Calu3 (cell line): Measurements from ENCODE around the gene APRT. TPM values are rescaled to one million over a fixed set of nuclear protein-coding genes. Genes with fewer than 3 reads are reported as not detected.

Source experiments
- BruUV-seq: library from RNA; stranded (reverse); fragments of 400-500 nt; replicated peaks from 2 replicates; lab custom pipeline; 2021; lab: Mats Ljungman, UMichigan
- CTCF ChIA-PET: fragments of 300-600 bp; sonication (Branson Sonifier 250); formaldehyde crosslinking; loops from one replicate; lab custom pipeline; 2022; ENCODE audit warnings: antibody characterized with exemption; lab: Charles Lee
- DNase-seq: peaks from one replicate; pipeline ENCODE4 v3.0.0; 2022
- H3K27ac Mint-ChIP-seq: one replicate; pipeline ENCODE4 v1.8.0; 2022; ENCODE audit warnings: mixed read lengths; ENCODE audit not compliant: unreplicated experiment
- H3K27me3 Mint-ChIP-seq: one replicate; pipeline ENCODE4 v1.8.0; 2022; ENCODE audit warnings: mixed read lengths; ENCODE audit not compliant: unreplicated experiment
- H3K36me3 Mint-ChIP-seq: one replicate; pipeline ENCODE4 v1.8.0; 2022; ENCODE audit warnings: mild to moderate bottlenecking, moderate library complexity, mixed read lengths; ENCODE audit not compliant: insufficient read depth, unreplicated experiment
- H3K4me1 Mint-ChIP-seq: one replicate; pipeline ENCODE4 v1.8.0; 2022; ENCODE audit warnings: mild to moderate bottlenecking, low read depth, mixed read lengths; ENCODE audit not compliant: unreplicated experiment
- H3K4me3 Mint-ChIP-seq: one replicate; pipeline ENCODE4 v1.8.0; 2022; ENCODE audit warnings: mild to moderate bottlenecking, low read depth, moderate library complexity, mixed read lengths; ENCODE audit not compliant: unreplicated experiment
- H3K9me3 Mint-ChIP-seq: one replicate; pipeline ENCODE4 v1.8.0; 2022; ENCODE audit warnings: low read depth, mixed read lengths; ENCODE audit not compliant: unreplicated experiment
- intact Hi-C: fragments of 100-400 bp; cut with micrococcal nuclease; formaldehyde crosslinking; loops from one replicate; pipeline ENCODE4 v1.10.0; 2022; ENCODE audit not compliant: unreplicated experiment
- total RNA-seq: library from RNA; stranded (reverse); gene quantifications from 2 replicates; pipeline ENCODE4 v1.2.3, GENCODE V29; 2022
- TF ChIP-seq, protein P1 (sequence below): fragments of 200-600 bp; IDR thresholded peaks from one replicate; pipeline ENCODE4 v1.8.0; 2022; ENCODE audit warnings: antibody characterized with exemption; ENCODE audit not compliant: unreplicated experiment

APRT gene
- total RNA-seq, 1 experiment from 2014 or later: 203 TPM

DNA sequence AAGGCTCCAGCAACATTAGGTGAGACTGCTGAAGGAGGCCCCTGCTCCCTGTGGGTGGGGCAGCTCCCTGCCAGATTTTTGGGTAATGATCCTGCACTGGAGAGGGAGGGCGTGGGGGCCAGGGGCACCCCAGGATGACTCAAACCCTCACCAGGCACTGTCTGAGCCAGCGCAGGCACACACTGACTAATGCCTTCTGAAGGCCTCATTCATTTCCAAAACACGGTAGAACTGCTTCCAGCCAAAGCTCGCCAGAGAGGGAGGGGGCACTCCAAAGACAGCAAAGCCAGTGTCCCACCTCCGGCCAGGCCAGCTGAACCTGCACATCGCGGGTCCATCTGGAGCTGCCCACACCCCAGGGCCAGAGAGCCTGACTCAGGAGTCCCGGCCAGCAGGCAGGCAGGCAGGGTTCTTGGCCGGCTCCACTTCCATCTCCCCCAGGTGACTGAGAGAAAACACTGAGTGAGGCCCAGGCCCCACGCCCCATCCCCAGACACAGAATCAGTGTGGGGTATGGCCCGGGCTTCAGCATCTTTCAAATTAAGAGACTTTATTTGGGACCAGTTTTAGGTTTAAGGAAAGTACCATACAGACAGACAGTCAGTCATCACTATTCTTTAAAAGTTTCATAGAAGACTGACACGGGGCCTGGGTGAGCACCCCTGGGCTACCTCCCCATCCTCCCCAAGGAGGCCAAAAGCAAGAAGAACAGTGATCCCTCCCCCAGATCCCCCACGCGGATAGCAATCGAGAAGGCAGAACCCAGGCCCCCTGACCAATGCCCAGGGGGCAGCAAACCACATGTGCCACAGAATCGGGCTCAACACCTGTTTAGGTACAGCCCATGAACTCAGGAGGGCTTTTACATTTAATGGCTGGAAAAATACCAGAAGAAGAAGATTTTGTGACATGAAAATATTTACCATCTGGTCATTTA lies 29.0 kb downstream of the APRT start:
- no TSS peak for BruUV-seq
- DNase-seq: no peak
- TF ChIP-seq, protein P1, sequence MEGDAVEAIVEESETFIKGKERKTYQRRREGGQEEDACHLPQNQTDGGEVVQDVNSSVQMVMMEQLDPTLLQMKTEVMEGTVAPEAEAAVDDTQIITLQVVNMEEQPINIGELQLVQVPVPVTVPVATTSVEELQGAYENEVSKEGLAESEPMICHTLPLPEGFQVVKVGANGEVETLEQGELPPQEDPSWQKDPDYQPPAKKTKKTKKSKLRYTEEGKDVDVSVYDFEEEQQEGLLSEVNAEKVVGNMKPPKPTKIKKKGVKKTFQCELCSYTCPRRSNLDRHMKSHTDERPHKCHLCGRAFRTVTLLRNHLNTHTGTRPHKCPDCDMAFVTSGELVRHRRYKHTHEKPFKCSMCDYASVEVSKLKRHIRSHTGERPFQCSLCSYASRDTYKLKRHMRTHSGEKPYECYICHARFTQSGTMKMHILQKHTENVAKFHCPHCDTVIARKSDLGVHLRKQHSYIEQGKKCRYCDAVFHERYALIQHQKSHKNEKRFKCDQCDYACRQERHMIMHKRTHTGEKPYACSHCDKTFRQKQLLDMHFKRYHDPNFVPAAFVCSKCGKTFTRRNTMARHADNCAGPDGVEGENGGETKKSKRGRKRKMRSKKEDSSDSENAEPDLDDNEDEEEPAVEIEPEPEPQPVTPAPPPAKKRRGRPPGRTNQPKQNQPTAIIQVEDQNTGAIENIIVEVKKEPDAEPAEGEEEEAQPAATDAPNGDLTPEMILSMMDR: no peak
- intact Hi-C loops: no loop called here
- Mint-ChIP-seq H3K4me1 (peaks cover 44% of the 10 kb centered on the region), H3K4me3 (peak overlapping the region; percentile 75), H3K27ac (peak overlapping the region; percentile 35), H3K36me3 (peaks cover 40% of the 10 kb centered on the region), H3K27me3 (no peaks in the 10 kb centered on the region), H3K9me3 (no peaks in the 10 kb centered on the region)
- CTCF ChIA-PET: interaction anchor here (0.9 to 4.7 kb wide), 8 partner anchors 12 to 46 kb away, joined by 3 to 39 read pairs (median 6); partner anchors contain the start of gene APRT

DNA sequence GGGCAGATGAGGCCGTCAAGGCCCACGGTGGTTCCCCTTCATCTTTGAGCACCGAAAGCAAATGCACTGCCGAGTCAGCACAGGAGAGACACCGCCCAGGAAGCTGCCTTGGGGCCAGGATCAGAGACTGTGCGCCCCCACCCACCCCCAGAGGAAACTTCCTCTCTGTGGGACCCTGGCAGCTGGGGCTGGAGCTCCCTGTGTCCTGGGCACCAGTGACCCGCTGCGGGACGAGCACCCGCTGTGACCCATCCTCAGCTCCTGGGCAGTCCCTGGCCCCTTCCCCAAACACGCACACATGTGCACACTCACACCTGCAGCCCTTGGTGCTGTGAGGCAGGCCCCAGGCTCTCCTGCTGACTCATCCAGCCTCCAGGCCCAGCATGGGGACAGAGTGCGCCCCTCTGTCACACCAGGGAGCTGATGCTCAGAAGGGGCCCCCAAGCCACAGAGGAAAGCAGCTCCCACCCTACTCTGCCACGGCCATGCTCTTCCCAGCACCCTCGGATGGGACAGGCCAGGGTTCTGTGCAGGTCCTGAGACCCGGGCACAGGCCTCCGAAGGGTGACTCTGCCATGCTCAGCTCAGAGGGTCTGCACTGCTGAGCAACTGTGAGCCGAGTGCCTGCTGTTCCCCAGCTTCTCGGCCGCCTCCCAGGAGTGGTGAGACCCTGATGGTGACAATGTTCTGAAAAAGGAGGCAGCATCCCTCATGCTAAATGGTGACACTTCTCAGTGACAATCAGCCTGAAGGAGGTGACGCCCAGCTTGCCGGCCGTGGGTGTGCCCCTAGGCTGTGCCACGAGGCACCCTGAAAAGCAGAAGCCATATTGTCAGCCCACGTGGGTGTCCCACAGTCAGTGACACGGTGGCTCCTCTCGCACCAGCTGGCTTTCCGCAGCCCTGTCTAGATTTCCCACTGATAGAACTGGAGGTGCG lies 30.3 kb downstream of the APRT start:
- CTCF ChIA-PET: interaction anchor here (1.1 to 4.7 kb wide), 5 partner anchors 10 to 45 kb away, joined by 3 to 39 read pairs (median 5); no protein-coding TSS in a partner anchor
- no TSS peak for BruUV-seq
- Mint-ChIP-seq H3K27me3 (no peaks in the 10 kb centered on the region), H3K4me1 (peaks cover 44% of the 10 kb centered on the region), H3K36me3 (peaks cover 49% of the 10 kb centered on the region), H3K9me3 (no peaks in the 10 kb centered on the region), H3K27ac (peak overlapping the region; percentile 35), H3K4me3 (peak overlapping the region; percentile 75)
- no peak for DNase-seq
- intact Hi-C loops: no loop called here
- TF ChIP-seq, protein P1: no peak

DNA sequence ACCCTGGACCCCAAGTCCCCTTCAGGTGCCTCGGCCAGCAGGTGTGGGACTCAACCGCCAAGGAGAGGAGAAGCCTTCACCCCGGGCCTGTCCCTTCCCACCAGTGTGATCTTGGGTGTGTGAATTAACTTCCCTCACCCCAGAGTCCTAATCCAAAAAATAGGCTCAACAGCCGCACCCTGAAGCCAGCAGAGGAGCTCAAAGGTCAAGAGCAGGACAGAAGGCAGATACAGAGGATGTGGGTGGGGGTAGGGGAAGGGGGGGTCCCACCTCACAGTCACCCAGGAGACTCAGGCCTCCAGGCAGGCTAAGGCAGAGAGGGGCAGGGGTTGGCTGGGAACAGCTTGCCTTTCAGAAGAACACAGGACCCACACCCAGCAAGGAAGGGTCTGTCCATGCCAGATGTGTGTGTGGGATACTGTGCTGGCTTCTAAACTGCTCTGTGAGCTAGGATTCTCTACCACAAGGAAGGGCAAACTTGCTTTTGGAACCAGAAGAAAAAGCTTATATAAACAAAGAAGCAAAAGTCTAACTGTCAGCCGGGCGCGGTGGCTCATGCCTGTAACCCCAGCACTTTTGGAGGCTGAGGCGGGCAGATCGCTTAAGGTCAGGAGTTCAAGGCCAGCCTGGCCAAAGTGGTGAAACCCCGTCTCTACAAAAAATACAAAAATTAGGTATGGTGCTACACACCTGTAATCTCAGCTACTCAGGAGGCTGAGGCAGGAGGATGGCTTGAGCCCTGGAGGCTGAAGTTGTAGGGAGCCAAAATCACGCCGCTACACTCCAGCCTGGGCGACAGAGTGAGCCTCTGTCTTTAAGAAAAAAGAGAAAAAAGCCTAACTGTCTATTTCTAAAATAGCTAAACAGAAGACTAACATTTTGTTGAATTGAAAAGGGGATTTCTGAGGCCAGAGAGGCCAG lies 31.3 kb downstream of the APRT start:
- Mint-ChIP-seq H3K36me3 (peaks cover 50% of the 10 kb centered on the region), H3K27me3 (no peaks in the 10 kb centered on the region), H3K4me1 (peaks cover 44% of the 10 kb centered on the region), H3K27ac (no peak overlapping the region), H3K9me3 (no peaks in the 10 kb centered on the region), H3K4me3 (no peak overlapping the region)
- CTCF ChIA-PET: interaction anchor here (0.6 to 1.5 kb wide), 4 partner anchors 9 to 516 kb away, joined by 3 to 7 read pairs (median 6); no protein-coding TSS in a partner anchor
- intact Hi-C loops: no loop called here
- no peak for DNase-seq
- BruUV-seq: no TSS peak
- TF ChIP-seq, protein P1: no peak
